HEK293T (cell line): ENCODE measurements around the gene UIMC1.

ENCODE experiments used
- CTCF ChIA-PET: fragments of 350-600 bp; formaldehyde crosslinking; extraction: SDS; loops from one replicate; lab custom pipeline; 2021; ENCODE audit warnings: antibody characterized with exemption, inconsistent platforms; lab: Yijun Ruan, JAX
- POLR2A ChIA-PET: fragments of 350-600 bp; formaldehyde crosslinking; extraction: SDS; loops from one replicate; lab custom pipeline; 2020; ENCODE audit warnings: antibody characterized with exemption, inconsistent platforms; lab: Yijun Ruan, JAX
- DNase-seq: peaks from one replicate; pipeline ENCODE4 v3.0.0; 2012; ENCODE audit warnings: mixed read lengths; ENCODE audit errors: extremely low spot score
- ARNT ChIP-seq: fragments of 450-650 bp; IDR thresholded peaks from 2 replicates; pipeline ENCODE4 v1.6.1; 2017; ENCODE audit warnings: mild to moderate bottlenecking
- BHLHE40 ChIP-seq: fragments of 450-650 bp; IDR thresholded peaks from 2 replicates; pipeline ENCODE4 v1.6.1; 2016; ENCODE audit warnings: mild to moderate bottlenecking, moderate library complexity, borderline replicate concordance
- CTBP1 ChIP-seq: fragments of 450-650 bp; IDR thresholded peaks from 2 replicates; pipeline ENCODE4 v1.6.1; 2016; ENCODE audit warnings: borderline replicate concordance
- ELF4 ChIP-seq: fragments of 450-650 bp; IDR thresholded peaks from 2 replicates; pipeline ENCODE4 v1.6.1; 2017; ENCODE audit warnings: antibody characterized with exemption
- FOXA1 ChIP-seq: fragments of 450-650 bp; IDR thresholded peaks from 2 replicates; pipeline ENCODE4 v1.6.1; 2016; ENCODE audit warnings: mild to moderate bottlenecking
- FOXK2 ChIP-seq: fragments of 450-650 bp; IDR thresholded peaks from 2 replicates; pipeline ENCODE4 v1.6.1; 2016; ENCODE audit warnings: mild to moderate bottlenecking
- FOXM1 ChIP-seq: fragments of 450-650 bp; IDR thresholded peaks from 2 replicates; pipeline ENCODE4 v1.6.1; 2017; ENCODE audit warnings: mild to moderate bottlenecking, borderline replicate concordance
- HDGF ChIP-seq: fragments of 450-650 bp; IDR thresholded peaks from 2 replicates; pipeline ENCODE4 v1.6.1; 2017; ENCODE audit warnings: antibody characterized with exemption, borderline replicate concordance
- L3MBTL2 ChIP-seq: fragments of 450-650 bp; conservative IDR thresholded peaks from 2 replicates; pipeline ENCODE4 v1.6.1; 2016; ENCODE audit warnings: mild to moderate bottlenecking
- LEF1 ChIP-seq: fragments of 450-650 bp; IDR thresholded peaks from 2 replicates; pipeline ENCODE4 v1.6.1; 2017; ENCODE audit warnings: mild to moderate bottlenecking, borderline replicate concordance
- NFRKB ChIP-seq: fragments of 450-650 bp; IDR thresholded peaks from 2 replicates; pipeline ENCODE4 v1.6.1; 2016; ENCODE audit warnings: mild to moderate bottlenecking, moderate library complexity
- SP1 ChIP-seq: fragments of 450-650 bp; IDR thresholded peaks from 2 replicates; pipeline ENCODE4 v1.6.1; 2017
- SUZ12 ChIP-seq: fragments of 450-650 bp; IDR thresholded peaks from 2 replicates; pipeline ENCODE4 v1.6.1; 2016; ENCODE audit warnings: mild to moderate bottlenecking
- TARDBP ChIP-seq: fragments of 450-650 bp; IDR thresholded peaks from 2 replicates; pipeline ENCODE4 v1.6.1; 2016
- ZNF384 ChIP-seq: fragments of 450-650 bp; IDR thresholded peaks from 2 replicates; pipeline ENCODE4 v1.6.1; 2016
- TF ChIP-seq, protein P1 (sequence below): fragments of 450-650 bp; IDR thresholded peaks from 2 replicates; pipeline ENCODE4 v1.6.1; 2016

UIMC1 gene

GRCh38 chr5:176899296-176899891 is 107.2 kb downstream of the UIMC1 start, which contains the start of gene HK3:
HK3 (minus strand) TSS chr5:176899346; CDS start chr5:176896159, 3,187 bp downstream.
- ChIA-PET CTCF (interaction anchor here (0.5 to 1.9 kb wide), 4 partner anchors 44 to 239 kb away, joined by 3 to 10 read pairs (median 3); no protein-coding TSS in a partner anchor), POLR2A (interaction anchor here (0.6 to 0.7 kb wide), 2 partner anchors 10 to 13 kb away, joined by 3 read pairs; no protein-coding TSS in a partner anchor)
- TF ChIP-seq FOXA1 (no peak), TARDBP (no peak), FOXK2 (no peak), ZNF384 (no peak), SUZ12 (no peak), HDGF (no peak), FOXM1 (no peak)
- DNase-seq = no peak

DNA sequence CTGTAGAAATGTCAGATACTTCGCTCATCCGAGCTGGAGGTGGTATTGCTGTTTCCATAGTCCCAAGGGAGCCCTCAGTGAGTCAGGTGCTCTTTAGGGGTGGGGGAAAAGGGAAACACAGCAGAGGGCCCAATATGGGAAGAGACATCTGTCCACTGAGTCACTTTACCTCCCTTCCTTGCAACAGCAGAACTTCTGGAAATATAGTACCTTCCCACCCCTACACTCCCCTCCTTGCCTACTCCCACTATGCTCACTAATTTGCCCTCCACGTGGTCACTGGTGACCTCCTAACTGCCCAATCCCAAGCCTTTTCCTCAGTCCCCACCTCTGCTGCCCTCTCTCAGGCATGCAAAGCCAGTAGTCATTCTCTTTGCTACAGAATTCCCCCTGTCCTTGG is 109.3 kb downstream of the UIMC1 start:
- no peak for TF ChIP-seq TARDBP
- TF ChIP-seq CTBP1 = no peak
- no peak for TF ChIP-seq HDGF
- no peak for TF ChIP-seq LEF1
- no peak for TF ChIP-seq FOXM1
- TF ChIP-seq ARNT = no peak
- no peak for TF ChIP-seq BHLHE40
- no peak for TF ChIP-seq L3MBTL2
- no peak for TF ChIP-seq SP1
- TF ChIP-seq, protein P1, sequence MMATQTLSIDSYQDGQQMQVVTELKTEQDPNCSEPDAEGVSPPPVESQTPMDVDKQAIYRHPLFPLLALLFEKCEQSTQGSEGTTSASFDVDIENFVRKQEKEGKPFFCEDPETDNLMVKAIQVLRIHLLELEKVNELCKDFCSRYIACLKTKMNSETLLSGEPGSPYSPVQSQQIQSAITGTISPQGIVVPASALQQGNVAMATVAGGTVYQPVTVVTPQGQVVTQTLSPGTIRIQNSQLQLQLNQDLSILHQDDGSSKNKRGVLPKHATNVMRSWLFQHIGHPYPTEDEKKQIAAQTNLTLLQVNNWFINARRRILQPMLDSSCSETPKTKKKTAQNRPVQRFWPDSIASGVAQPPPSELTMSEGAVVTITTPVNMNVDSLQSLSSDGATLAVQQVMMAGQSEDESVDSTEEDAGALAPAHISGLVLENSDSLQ = no peak
- no peak for TF ChIP-seq ELF4
- no peak for TF ChIP-seq FOXK2
- no peak for TF ChIP-seq FOXA1
- DNase-seq = no peak
- POLR2A ChIA-PET = no interaction called here
- CTCF ChIA-PET = interaction anchor here (1.9 kb wide), 1 partner anchor 237 kb away, joined by 10 read pairs; no protein-coding TSS in a partner anchor

- TF ChIP-seq HDGF = no peak
- no peak for TF ChIP-seq ZNF384
- no peak for TF ChIP-seq FOXM1
- no peak for TF ChIP-seq SP1
- no peak for TF ChIP-seq FOXA1
- TF ChIP-seq ELF4 = no peak
- TF ChIP-seq FOXK2 = no peak
- TF ChIP-seq TARDBP = no peak
- no peak for TF ChIP-seq SUZ12
- CTCF ChIA-PET = interaction anchor here (0.6 kb wide), 1 partner anchor 221 kb away, joined by 3 read pairs; no protein-coding TSS in a partner anchor
- DNase-seq = no peak
- POLR2A ChIA-PET = no interaction called here
These were observed 110.7 kb downstream of the UIMC1 start for GRCh38 chr5:176895831-176896230.

DNA sequence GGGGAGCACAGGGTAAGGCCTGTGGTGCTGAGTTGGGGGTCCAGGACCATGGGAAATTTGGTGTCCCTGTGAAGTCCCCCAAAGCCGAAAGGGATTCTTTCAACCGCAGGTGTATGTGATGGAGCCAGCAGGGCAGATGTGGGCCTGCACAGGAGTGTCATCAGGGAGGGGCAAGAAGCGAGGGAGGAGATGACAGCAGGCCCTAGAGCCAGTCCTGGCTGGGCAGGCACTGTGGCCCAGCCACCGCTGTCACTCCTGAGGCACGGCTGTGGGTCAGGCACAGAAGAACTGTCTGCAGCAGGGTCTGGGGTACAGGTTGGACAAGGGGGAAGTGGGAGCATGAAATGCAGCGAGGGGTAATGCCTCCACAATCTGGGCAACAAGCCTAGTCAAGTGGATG is 112.3 kb downstream of the UIMC1 start:
- ChIA-PET CTCF (no interaction called here), POLR2A (no interaction called here)
- no peak for TF ChIP-seq L3MBTL2
- TF ChIP-seq LEF1 = no peak
- no peak for TF ChIP-seq NFRKB
- TF ChIP-seq TARDBP = no peak
- no peak for TF ChIP-seq SUZ12
- no peak for TF ChIP-seq FOXK2
- no peak for TF ChIP-seq ARNT
- no peak for TF ChIP-seq BHLHE40
- no peak for TF ChIP-seq FOXA1
- no peak for TF ChIP-seq SP1
- TF ChIP-seq, protein P1 = no peak
- TF ChIP-seq HDGF = no peak
- TF ChIP-seq ELF4 = no peak
- no peak for TF ChIP-seq FOXM1
- no peak for DNase-seq

DNA sequence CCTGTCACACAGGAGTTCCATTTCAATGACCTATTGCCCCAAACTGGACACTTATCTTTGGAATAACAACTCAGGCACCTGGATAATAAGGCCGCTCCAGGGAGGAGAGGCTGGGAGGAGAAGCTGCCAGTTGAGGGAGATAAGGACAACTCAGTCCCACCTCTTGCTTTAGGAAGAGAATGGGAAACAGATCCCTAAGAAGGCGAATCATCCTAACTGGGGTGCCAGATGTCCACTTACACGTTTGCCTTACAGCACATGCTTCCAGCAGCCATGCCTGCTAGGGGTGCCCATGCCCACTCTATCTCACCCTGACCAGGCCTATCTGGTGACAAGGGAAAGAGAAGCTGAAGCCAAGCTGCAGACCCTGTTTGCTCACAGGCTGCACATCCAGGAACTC is 113.9 kb downstream of the UIMC1 start:
- TF ChIP-seq SP1 = no peak
- no peak for TF ChIP-seq FOXK2
- TF ChIP-seq SUZ12 = no peak
- TF ChIP-seq, protein P1 = no peak
- no peak for TF ChIP-seq BHLHE40
- TF ChIP-seq CTBP1 = no peak
- no peak for TF ChIP-seq FOXA1
- ChIA-PET CTCF (no interaction called here), POLR2A (interaction anchor here (0.7 kb wide), 1 partner anchor 84 kb away, joined by 3 read pairs; no protein-coding TSS in a partner anchor)

GRCh38 chr5:176891331-176891958 is 115.1 kb downstream of the UIMC1 start:
- no peak for DNase-seq
- no peak for TF ChIP-seq L3MBTL2
- TF ChIP-seq NFRKB = no peak
- CTCF ChIA-PET = no interaction called here
- POLR2A ChIA-PET = no interaction called here

More for the DNA sequence above, 113.9 kb downstream of the UIMC1 start:
- no peak for DNase-seq
